ENCODE results near the gene DGLUCY. TPM values are rescaled to one million over a fixed set of nuclear protein-coding genes. Genes with fewer than 3 reads are reported as not detected.

The DGLUCY gene
- total RNA-seq, 1 experiment from 2014 or later, result 26.7 TPM

DNA sequence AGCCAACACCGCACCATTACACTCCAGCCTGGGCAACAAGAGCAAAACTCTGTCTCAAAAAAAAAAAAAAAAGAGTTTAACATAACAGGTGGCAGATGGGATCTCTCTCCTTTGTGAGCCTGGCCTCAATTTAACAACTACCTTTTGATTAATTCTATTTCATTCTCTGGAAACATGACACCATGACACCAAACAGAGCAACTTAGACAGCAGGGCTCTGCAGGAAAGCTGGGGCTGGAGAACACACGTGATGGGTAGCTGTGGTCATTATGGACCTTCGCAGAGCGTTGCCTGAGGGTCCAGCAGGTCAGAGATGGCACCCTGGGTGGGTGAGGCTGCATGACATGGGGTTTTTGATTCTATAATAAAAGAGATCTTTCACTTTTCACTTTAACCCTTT lies 1.7 kb upstream of the DGLUCY start:
- no peak for DNase-seq (ENCODE audit: low spot score)
- intact Hi-C loops (cut with micrococcal nuclease; ENCODE audit: unreplicated experiment), result no loop called here
- H3K27me3 ChIP-seq (replicated peaks; ENCODE audit: insufficient read depth, low read depth, low read length, poor library complexity), result no peaks in the 10 kb centered on the region
- ChIA-PET POLR2A (ENCODE audit: low non-redundant PET) (no interaction called here), CTCF (no interaction called here)
- TF ChIP-seq, protein P1, sequence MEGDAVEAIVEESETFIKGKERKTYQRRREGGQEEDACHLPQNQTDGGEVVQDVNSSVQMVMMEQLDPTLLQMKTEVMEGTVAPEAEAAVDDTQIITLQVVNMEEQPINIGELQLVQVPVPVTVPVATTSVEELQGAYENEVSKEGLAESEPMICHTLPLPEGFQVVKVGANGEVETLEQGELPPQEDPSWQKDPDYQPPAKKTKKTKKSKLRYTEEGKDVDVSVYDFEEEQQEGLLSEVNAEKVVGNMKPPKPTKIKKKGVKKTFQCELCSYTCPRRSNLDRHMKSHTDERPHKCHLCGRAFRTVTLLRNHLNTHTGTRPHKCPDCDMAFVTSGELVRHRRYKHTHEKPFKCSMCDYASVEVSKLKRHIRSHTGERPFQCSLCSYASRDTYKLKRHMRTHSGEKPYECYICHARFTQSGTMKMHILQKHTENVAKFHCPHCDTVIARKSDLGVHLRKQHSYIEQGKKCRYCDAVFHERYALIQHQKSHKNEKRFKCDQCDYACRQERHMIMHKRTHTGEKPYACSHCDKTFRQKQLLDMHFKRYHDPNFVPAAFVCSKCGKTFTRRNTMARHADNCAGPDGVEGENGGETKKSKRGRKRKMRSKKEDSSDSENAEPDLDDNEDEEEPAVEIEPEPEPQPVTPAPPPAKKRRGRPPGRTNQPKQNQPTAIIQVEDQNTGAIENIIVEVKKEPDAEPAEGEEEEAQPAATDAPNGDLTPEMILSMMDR (conservative IDR thresholded peaks at IDR 0.05; ENCODE audit: low read depth, low read length), result no peak
- TF ChIP-seq EZH2 (IDR thresholded peaks at IDR 0.05; ENCODE audit: borderline replicate concordance, low read depth, low read length, poor library complexity, severe bottlenecking), result no peak
- H3K4me3 ChIP-seq (ENCODE audit: low read depth, low read length, poor library complexity, severe bottlenecking), result no peak overlapping the region
- H3K9me3 ChIP-seq (ENCODE audit: low read depth, low read length, poor library complexity, severe bottlenecking), result no peaks in the 10 kb centered on the region
- H3K36me3 ChIP-seq (ENCODE audit: insufficient read depth, low read length, poor library complexity, severe bottlenecking), result no peaks in the 10 kb centered on the region
- BruUV-seq (replicated peaks), result no TSS peak
- peaks cover 41% of the 10 kb centered on the region for H3K4me1 ChIP-seq (ENCODE audit: insufficient read depth, low read length, poor library complexity, severe bottlenecking)
- no peak overlapping the region for H3K27ac ChIP-seq (ENCODE audit: low read depth, low read length, poor library complexity, severe bottlenecking)

DNA sequence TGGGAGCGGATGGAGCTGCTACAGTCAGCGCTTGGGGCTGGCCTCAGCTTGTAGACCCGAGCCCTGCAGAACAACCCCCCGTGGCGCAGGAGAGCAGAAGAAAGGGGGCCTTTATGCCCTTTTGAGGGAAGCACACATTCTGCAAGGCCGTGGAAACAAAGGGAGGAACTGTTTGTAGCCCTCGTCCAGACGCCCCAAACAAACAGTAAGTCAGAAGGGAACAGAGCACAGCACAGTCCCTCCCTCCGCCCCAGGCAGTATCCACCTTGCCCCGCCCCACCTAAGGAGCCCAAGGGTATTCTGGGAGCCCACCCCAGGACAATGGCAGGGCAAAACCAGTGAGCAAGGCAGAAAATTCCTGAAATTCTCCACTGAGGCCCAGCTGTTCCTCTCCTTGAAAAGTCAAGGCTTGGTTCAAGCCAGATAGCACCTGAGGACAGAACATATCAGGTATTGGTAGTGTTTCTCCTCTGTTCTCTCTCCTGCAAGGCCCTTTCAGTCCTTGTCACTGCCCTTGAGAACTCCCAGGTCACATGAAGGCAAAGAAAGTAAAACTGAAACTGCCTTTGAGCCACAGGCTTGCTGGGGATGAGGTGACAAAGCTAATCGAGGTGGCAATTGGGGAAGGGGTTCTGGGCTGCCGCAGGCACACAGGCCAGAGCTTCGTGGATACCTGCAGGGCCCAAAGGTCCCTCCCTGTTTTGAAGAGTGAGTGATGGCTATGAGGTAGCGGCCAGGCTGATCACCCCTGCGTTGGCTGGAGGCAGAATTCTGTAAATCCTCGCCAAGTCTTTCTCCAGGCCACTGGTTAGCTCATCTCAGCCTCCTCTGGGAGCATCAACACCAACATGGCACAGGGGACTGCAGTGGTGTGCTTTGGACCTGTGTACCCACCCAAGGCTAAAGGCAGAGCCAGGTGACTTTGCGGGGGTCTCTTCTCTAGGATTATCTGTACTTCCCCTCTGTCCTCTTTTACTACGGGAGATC lies 499 bp downstream of the DGLUCY start:
- peak; percentile 65 for DNase-seq (ENCODE audit: low spot score)
- H3K9me3 ChIP-seq (ENCODE audit: low read depth, low read length, poor library complexity, severe bottlenecking), result no peaks in the 10 kb centered on the region
- BruUV-seq (replicated peaks), result TSS peak; percentile 60
- POLR2A ChIA-PET (ENCODE audit: low non-redundant PET), result interaction anchor here (0.6 kb wide), 1 partner anchor 132 kb away, joined by 9 read pairs; no protein-coding TSS in a partner anchor
- CTCF ChIA-PET, result interaction anchor here (0.5 to 1.0 kb wide), 3 partner anchors 59 to 747 kb away, joined by 3 to 8 read pairs (median 6); no protein-coding TSS in a partner anchor
- peaks cover 38% of the 10 kb centered on the region for H3K4me1 ChIP-seq (ENCODE audit: insufficient read depth, low read length, poor library complexity, severe bottlenecking)
- intact Hi-C loops (cut with micrococcal nuclease; ENCODE audit: unreplicated experiment), result no loop called here
- no peaks in the 10 kb centered on the region for H3K27me3 ChIP-seq (replicated peaks; ENCODE audit: insufficient read depth, low read depth, low read length, poor library complexity)
- peak overlapping the region; percentile 79 for H3K27ac ChIP-seq (ENCODE audit: low read depth, low read length, poor library complexity, severe bottlenecking)
- TF ChIP-seq, protein P1 (conservative IDR thresholded peaks at IDR 0.05; ENCODE audit: low read depth, low read length), result no peak
- TF ChIP-seq EZH2 (IDR thresholded peaks at IDR 0.05; ENCODE audit: borderline replicate concordance, low read depth, low read length, poor library complexity, severe bottlenecking), result no peak
- H3K4me3 ChIP-seq (ENCODE audit: low read depth, low read length, poor library complexity, severe bottlenecking), result peak overlapping the region; percentile 48
- H3K36me3 ChIP-seq (ENCODE audit: insufficient read depth, low read length, poor library complexity, severe bottlenecking), result no peaks in the 10 kb centered on the region

DNA sequence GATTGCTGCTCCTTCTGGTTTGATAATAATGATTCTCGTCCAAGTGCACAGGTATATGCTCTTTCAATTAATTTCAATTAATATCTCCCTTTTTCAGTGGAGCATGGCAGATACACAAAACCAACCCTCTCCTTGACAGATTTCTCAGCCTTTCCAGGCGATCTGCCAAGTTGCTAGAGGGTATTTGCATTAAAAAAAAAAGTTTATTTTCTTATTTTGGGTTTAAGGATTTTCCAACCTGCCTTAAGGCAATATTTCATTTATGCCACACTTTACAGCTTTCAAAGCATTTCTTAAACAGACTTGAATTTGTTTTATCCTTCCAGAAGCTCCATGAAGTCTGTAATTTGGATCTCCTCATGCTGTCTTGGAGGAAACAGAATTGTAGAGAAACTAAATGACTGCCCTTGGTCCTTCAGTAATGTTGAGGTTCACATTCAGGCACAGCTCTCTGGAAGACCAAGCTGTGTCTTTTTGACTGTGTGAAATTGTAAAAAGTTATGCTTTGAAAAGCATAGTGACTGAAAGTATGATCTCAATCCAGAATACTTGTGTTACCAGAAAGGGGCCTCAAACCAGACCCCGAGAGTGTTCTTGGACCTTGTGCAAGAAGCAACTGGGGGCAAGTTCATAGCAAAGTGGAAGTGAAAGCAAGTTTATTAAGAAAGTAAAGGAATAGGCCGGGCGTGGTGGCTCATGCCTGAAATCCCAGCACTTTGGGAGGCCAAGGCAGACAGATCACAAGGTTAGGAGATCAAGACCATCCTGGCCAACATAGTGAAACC lies 2.3 kb downstream of the DGLUCY start:
- no peaks in the 10 kb centered on the region for H3K27me3 ChIP-seq (replicated peaks; ENCODE audit: insufficient read depth, low read depth, low read length, poor library complexity)
- H3K27ac ChIP-seq (ENCODE audit: low read depth, low read length, poor library complexity, severe bottlenecking), result peak overlapping the region; percentile 79
- peaks cover 31% of the 10 kb centered on the region for H3K4me1 ChIP-seq (ENCODE audit: insufficient read depth, low read length, poor library complexity, severe bottlenecking)
- peak; percentile 68 for DNase-seq (ENCODE audit: low spot score)
- intact Hi-C loops (cut with micrococcal nuclease; ENCODE audit: unreplicated experiment), result no loop called here
- no peak overlapping the region for H3K4me3 ChIP-seq (ENCODE audit: low read depth, low read length, poor library complexity, severe bottlenecking)
- ChIA-PET POLR2A (ENCODE audit: low non-redundant PET) (interaction anchor here (0.7 kb wide), 1 partner anchor 55 kb away, joined by 3 read pairs; no protein-coding TSS in a partner anchor), CTCF (interaction anchor here (1.2 kb wide), 1 partner anchor 56 kb away, joined by 4 read pairs; the partner anchor contains the start of gene RPS6KA5)
- H3K9me3 ChIP-seq (ENCODE audit: low read depth, low read length, poor library complexity, severe bottlenecking), result no peaks in the 10 kb centered on the region
- no TSS peak for BruUV-seq (replicated peaks)
- no peak for TF ChIP-seq EZH2 (IDR thresholded peaks at IDR 0.05; ENCODE audit: borderline replicate concordance, low read depth, low read length, poor library complexity, severe bottlenecking)
- TF ChIP-seq, protein P1 (conservative IDR thresholded peaks at IDR 0.05; ENCODE audit: low read depth, low read length), result no peak
- H3K36me3 ChIP-seq (ENCODE audit: insufficient read depth, low read length, poor library complexity, severe bottlenecking), result no peaks in the 10 kb centered on the region
